Kidney (tissue), 14 donors: ENCODE data around the gene CEP95. TPM values are rescaled to one million over a fixed set of nuclear protein-coding genes. Genes with fewer than 3 reads are reported as not detected.
A peak's percentile ranks its signal among the peaks of the same experiment; 100 is the strongest.
"Not testable (repeated sequence)": the region's sequence is repeated elsewhere in the genome, so short reads cannot be mapped to it uniquely, and the experiment has no call there.

Experiments used
- DNase-seq, 5 donors: peaks; one replicate each; pipeline ENCODE4 v3.0.0-alpha.2; 2013 to 2020
- FAIRE-seq: peaks from 2 replicates; lab custom pipeline; 2012; peaks lifted over from hg19 to GRCh38; lab: Jason Lieb, UNC
- H3K27ac ChIP-seq, 2 donors: one replicate each; pipeline ENCODE4 v1.7.0; 2013; ENCODE audit warnings: low read depth in 2 of 2, low read length in 2 of 2, inconsistent platforms in 1 of 2
- H3K27me3 ChIP-seq: one replicate; pipeline ENCODE4 v1.7.1; 2013; ENCODE audit warnings: low read length, inconsistent platforms; ENCODE audit not compliant: control insufficient read depth, insufficient read depth
- H3K36me3 ChIP-seq, 3 donors: one replicate each; pipeline versions ENCODE4 v1.7.0 to v1.7.1; 2013; ENCODE audit warnings: low read length in 3 of 3, control low read depth in 1 of 3, inconsistent platforms in 1 of 3; ENCODE audit not compliant: insufficient read depth in 3 of 3, control insufficient read depth in 2 of 3
- H3K4me1 ChIP-seq, 3 donors: one replicate each; pipeline versions ENCODE4 v1.7.0 to v1.7.1; 2013; ENCODE audit warnings: low read length in 3 of 3, inconsistent platforms in 1 of 3, low read depth in 1 of 3; ENCODE audit not compliant: control insufficient read depth in 2 of 3, insufficient read depth in 2 of 3
- H3K4me3 ChIP-seq, 3 donors: one replicate each; pipeline versions ENCODE4 v1.7.0 to v1.8.1; 2013; ENCODE audit warnings: low read length in 3 of 3, control low read depth in 1 of 3, inconsistent platforms in 1 of 3
- H3K9ac ChIP-seq, 3 donors: one replicate each; pipeline versions ENCODE4 v1.7.0 to v1.7.1; 2013; ENCODE audit warnings: low read length in 3 of 3, control low read depth in 1 of 3, inconsistent platforms in 1 of 3
- H3K9me3 ChIP-seq, 3 donors: one replicate each; pipeline versions ENCODE4 v1.7.0 to v1.7.1; 2013; ENCODE audit warnings: low read length in 3 of 3, control low read depth in 1 of 3, inconsistent platforms in 1 of 3; ENCODE audit not compliant: control insufficient read depth in 2 of 3, insufficient read depth in 1 of 3
- CTCF ChIP-seq: IDR thresholded peaks from 3 replicates; pipeline ENCODE4 v1.5.1; 2012; ENCODE audit warnings: mild to moderate bottlenecking, moderate library complexity, borderline replicate concordance; ENCODE audit not compliant: insufficient read depth; ENCODE audit errors: extremely low read depth
- intact Hi-C: fragments of 100-400 bp; cut with DNase I; formaldehyde crosslinking; loops from one replicate; pipeline ENCODE4 v1.11.1; 2022
- polyA plus RNA-seq: library from polyadenylated mRNA; stranded (reverse); fragments of 350-450 nt; fragmentation: Illumina TruSeq; extraction: RNeasy Lipid Tissue Mini Kit (QIAGEN cat#74804); gene quantifications from one replicate; pipeline ENCODE4 v1.2.3, GENCODE V29; 2014; ENCODE audit warnings: low read depth, low replicate concordance; ENCODE audit not compliant: insufficient read depth
- total RNA-seq: library from RNA; stranded (reverse); fragmentation: NEBNext Ultra II Directional; extraction: Animal tissue kit (Norgen Biotek cat#: 25700); gene quantifications from one replicate; pipeline ENCODE4 v1.2.1, GENCODE V29; 2021
- donor health status: control.
- donor health status: control.
- donor health status: control.
- donor health status: control.
- donor health status: control.
- donor health status: DM: yes; HTN: yes; CAD: no.
- donor health status: Normal renal cell carcinoma (clear cell type).

The CEP95 gene
- total and polyA plus RNA-seq, 2 donors from 2014 or later = 25.3 to 49.3 TPM

- Histone ChIP-seq H3K36me3 (peaks cover 4 to 14% (median 4%) of the 10 kb centered on the region in 3 donors), H3K9ac (no peak overlapping the region)
Observed at GRCh38 chr17:64573214-64573613, 66.4 kb downstream of the CEP95 start.

GRCh38 chr17:64574646-64575045, 67.9 kb downstream of the CEP95 start:
- DNase-seq (no peak), FAIRE-seq (peak; percentile 21)
- H3K4me1 ChIP-seq = no peaks in the 10 kb centered on the region
- no peaks in the 10 kb centered on the region for H3K27me3 ChIP-seq
- intact Hi-C loops = no loop called here
- H3K27ac ChIP-seq = no peak overlapping the region
- peaks cover 4 to 20% (median 4%) of the 10 kb centered on the region in 3 donors for H3K36me3 ChIP-seq
- no peaks in the 10 kb centered on the region for H3K9me3 ChIP-seq
- H3K9ac ChIP-seq = no peak overlapping the region
- no peak for TF ChIP-seq CTCF
- no peak overlapping the region for H3K4me3 ChIP-seq

More at GRCh38 chr17:64573214-64573613, 66.4 kb downstream of the CEP95 start:
- Histone ChIP-seq H3K9me3 (no peaks in the 10 kb centered on the region), H3K4me3 (no peak overlapping the region), H3K4me1 (no peaks in the 10 kb centered on the region), H3K27ac (no peak overlapping the region), H3K27me3 (no peaks in the 10 kb centered on the region)
- FAIRE-seq (no peak), DNase-seq (no peak)
- intact Hi-C loops = no loop called here
- TF ChIP-seq CTCF = no peak

DNA sequence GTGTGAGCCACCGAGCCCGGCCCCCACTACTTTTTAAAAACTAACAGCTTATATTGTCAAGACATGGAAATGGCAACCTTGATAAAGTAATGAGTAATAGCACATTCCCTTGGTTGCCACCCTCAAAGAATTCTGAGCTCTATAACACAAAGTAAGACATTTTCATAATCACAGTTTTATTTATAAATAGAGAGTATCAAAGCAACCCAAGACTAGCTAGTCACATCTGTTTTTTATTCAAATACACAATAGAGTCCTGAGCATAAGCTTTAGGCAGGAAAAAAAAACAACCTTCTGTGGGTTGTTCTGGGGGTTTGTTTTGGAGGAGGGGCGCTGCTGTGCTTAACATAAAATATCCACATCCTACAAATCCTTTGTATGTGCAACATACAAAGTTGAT, 68.7 kb downstream of the CEP95 start:
- Histone ChIP-seq H3K4me3 (no peak overlapping the region), H3K9ac (no peak overlapping the region), H3K36me3 (peaks cover 4 to 18% (median 4%) of the 10 kb centered on the region in 3 donors), H3K27me3 (no peaks in the 10 kb centered on the region), H3K27ac (no peak overlapping the region), H3K9me3 (no peaks in the 10 kb centered on the region), H3K4me1 (no peaks in the 10 kb centered on the region)
- no peak for TF ChIP-seq CTCF
- no peak for DNase-seq
- intact Hi-C loops = no loop called here
- no peak for FAIRE-seq

- H3K27ac ChIP-seq, H3K9me3 ChIP-seq, H3K4me3 ChIP-seq, H3K27me3 ChIP-seq, FAIRE-seq, intact Hi-C loops, DNase-seq, H3K4me1 ChIP-seq, H3K9ac ChIP-seq: not testable (repeated sequence)
- H3K36me3 ChIP-seq = peaks cover 0 to 18% (median 4%) of the 10 kb centered on the region in 3 donors
Observed at GRCh38 chr17:64577025-64577424, 70.2 kb downstream of the CEP95 start.
